GM21529 (cell line): ENCODE results near the gene MSI1.

Experiments
- ATAC-seq: cut with Tn5 transposase; IDR thresholded peaks from one replicate; pipeline ENCODE4 v1.9.1; 2021; ENCODE audit not compliant: unreplicated experiment

Gene MSI1

GRCh38 chr12:120324841-120325417, 44.0 kb downstream of the MSI1 start:
- ATAC-seq = no peak

DNA sequence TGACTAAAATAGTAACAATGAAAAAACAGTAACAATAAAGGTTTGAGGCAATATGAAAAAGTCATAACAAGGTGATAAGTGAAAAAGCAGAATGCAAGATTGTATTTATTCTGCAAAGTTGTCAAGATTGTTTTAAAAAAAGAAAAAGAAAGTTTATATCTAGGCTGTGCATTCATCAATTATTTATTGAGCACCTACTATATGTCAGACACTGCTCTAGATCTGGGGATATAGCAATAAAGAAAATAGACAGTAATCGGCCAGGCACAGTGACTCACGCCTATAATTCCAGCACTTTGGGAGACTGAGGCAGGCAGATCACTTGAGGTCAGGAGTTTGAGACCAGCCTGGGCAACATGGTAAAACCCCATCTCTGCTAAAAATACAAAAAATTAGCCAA, 45.2 kb downstream of the MSI1 start:
- ATAC-seq = no peak

DNA sequence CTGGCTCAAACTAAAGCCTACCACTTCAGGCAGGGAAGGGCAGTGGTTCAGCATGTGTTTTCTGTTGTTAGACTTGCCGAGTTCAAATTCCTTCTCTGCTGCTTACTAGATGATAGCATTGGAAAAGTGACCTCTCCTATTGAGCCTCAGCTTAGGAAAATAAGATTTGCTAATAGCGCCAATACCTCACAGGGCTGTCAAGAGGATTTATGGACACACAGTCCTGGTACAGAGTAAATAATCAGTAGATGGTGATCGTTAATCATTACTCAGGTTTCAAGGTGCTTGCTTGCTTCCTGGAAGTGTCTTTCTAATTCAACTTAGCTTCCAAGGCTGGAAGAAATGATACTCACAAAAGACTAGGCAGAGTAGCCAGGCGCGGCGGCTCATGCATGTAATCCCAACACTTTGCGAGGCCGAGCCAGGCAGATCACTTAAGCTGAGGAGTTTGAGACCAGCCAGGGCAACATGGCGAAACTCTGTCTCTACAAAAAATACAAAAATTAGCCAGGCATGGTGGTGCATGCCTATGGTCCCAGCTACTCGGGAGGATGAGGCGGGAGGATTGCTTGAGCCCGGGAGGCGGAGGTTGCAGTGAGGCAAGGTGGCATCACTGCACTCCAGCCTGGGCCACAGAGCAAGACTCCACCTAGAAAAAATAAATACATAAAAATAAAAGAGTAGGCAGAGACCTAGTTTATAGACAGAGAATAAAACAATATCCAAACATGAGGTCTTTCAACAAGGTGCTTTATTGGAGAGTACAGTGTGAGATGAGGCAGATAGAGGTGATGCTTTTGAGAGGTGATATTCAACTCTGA, 47.4 kb downstream of the MSI1 start:
- no peak for ATAC-seq

GRCh38 chr12:120317224-120318105, 51.5 kb downstream of the MSI1 start:
- peak; percentile 99 for ATAC-seq

DNA sequence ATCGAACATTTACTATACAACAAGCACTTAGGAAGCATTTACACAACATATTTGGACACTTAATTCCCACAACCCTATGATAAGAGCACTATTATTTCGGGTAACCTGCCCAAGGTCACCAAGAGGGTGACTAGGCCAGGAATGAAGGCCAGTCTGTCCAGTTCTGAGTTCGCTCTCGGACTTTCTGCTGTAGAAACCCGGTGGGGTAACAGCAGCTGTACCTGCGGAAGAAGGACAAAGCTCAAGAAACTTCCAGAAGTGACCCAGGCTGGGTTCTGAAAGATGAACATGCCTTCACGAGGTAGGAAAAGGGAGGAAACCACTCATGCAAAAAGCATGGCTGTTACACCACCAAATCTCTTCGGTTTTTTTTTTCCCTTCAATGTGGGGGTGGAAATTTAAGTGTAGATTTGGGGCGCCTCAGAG, 52.2 kb downstream of the MSI1 start:
- no peak for ATAC-seq

DNA sequence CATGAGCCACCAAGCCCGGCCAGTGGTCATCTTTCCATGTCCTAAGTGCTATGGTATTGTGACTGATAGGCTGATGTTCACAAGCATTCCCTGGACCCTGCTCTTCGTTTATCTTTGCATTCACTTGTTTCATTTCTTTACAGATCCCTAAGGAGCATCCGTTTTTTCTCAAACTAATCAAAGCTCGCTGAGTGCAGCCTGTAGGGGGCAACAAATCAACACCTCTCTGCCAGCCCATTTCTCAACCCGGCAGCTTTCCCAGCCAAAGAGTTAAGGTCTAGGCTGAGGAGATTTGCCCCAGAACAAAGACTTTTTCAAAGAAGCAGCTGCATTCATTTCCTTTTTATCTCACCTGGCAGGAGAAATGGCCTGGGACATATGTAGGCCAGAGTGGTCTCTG, 54.7 kb downstream of the MSI1 start:
- ATAC-seq = no peak

DNA sequence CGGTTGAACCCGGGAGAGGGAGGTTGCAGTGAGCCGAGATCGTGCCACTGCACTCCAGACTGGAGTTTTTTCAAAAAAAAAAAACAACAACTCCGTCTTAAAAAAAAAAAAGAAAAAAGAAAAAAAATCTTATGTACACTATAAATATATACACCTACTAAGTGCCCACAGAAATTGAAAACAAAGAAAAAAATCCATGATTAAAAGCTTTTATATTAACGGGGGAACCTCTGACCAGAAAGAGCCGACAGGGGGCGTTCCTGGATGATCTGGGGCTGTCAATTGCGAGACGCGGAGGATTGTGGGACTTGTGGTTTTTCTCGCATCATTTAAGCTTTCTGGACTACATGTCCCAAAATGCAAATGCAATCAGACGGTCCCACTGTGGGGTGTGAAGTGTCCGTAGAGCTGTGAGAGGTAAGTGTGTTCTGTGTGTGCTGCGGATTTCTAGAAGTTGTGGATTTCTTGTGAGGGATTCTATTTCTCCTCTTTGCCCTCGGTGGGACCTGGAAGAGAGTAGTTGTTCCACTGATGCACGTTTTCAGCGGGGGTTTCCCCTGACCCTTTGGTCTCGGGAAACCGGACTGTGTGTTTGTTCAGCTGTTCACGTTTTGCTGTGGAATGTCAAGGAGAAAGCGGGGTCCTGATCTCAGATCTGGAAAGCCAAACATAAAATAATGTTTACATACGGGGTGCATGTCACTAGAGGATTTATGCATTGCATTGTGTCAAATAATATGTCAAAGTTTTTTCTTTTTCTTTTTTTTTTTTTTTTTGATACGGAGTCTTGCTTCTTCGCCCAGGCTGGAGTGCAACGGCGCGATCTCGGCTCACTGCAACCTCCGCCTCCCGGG, 66.8 kb downstream of the MSI1 start, which contains the start of gene SIRT4:
Gene SIRT4 (plus strand): TSS at position 360 of the 854 bp plus-strand sequence. CDS start 1,241 bp downstream, outside the sequence.
- ATAC-seq = peak; percentile 98

DNA sequence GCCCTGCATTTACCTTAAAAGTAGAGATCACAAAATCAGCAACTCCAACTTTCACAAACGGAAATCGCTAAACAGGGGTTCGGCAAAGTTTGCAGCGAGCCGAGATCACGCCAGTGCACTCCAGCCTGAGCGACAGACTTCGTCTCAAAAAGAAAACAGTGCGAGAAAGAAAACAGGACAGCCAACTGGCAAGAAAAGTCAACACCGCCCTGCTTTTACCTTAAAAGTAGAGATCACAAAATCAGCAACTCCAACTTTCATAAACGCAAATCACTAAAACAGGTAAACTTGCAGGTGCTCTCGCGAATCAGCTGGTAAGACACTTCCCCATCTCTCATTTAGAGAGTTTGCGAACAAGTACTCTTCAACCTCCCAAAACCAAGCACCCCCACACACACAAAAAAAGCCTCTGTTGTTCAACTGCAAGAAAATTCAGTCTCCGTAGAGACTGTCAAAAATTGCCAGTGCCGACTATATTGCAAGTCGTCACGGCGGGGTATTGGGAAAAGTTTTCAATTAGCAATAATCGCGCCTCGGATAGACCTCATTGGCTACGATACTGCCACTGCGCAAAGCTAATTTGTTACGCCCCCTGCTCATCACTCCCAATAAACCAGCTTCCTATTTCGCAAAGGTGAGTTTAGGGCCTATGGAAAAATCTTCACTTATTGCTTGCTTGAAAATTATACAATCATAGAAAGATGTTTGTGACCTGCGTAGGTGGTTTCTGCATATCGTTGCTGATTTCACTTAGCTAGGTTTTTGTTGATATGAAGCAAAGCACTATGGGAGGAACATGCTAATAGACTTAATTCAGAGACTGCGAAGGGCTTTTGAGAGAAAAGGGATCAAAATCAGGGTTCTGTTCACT, 76.1 kb downstream of the MSI1 start, which contains the start of gene RNU4-1:
Gene RNU4-1 (minus strand): TSS at position 577 of the 871 bp plus-strand sequence.
- ATAC-seq = peak; percentile 54

DNA sequence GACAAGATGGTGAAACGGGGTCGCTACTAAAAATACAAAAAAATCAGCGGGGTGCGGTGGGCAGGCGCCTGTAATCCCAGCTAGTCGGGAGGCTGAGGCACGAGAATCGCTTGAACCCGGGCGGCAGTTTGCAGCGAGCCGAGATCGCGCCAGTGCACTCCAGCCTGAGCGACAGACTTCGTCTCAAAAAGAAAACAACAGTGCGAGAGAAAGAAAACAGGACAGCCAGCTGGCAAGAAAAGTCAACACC, 76.6 kb downstream of the MSI1 start:
- ATAC-seq = peak; percentile 1
